Measurements from ENCODE around the gene COQ9. TPM values are rescaled to one million over a fixed set of nuclear protein-coding genes. Genes with fewer than 3 reads are reported as not detected.

Gene COQ9
- total RNA-seq, 2 experiments from 2014 or later = 7.0 to 7.6 TPM

- H3K4me3 ChIP-seq (ENCODE audit: low read length) = no peak overlapping the region
- no peak overlapping the region for H3K27ac ChIP-seq (ENCODE audit: low read depth in 1 of 2, low read length in 2 of 2)
- H3K9me3 ChIP-seq (ENCODE audit: control insufficient read depth in 1 of 2, insufficient read depth in 1 of 2, low read length in 2 of 2) = no peaks in the 10 kb centered on the region
- no peak for TF ChIP-seq CTCF (IDR thresholded peaks at IDR 0.05)
- no peak for ATAC-seq (ENCODE audit: poor library complexity)
- no peaks in the 10 kb centered on the region for H3K27me3 ChIP-seq (ENCODE audit: control insufficient read depth in 1 of 2, insufficient read depth in 2 of 2, low read length in 2 of 2)
- no peak overlapping the region for H3K27ac Mint-ChIP-seq
- no peak for DNase-seq
- peaks cover 14% of the 10 kb centered on the region for H3K4me1 Mint-ChIP-seq (ENCODE audit: low read depth)
- H3K36me3 ChIP-seq (ENCODE audit: insufficient read depth, low read length) = no peaks in the 10 kb centered on the region
- H3K36me3 Mint-ChIP-seq (ENCODE audit: low read depth) = peaks cover 3% of the 10 kb centered on the region
- H3K27me3 Mint-ChIP-seq = no peaks in the 10 kb centered on the region
- POLR2A ChIA-PET = interaction anchor here (0.8 to 2.5 kb wide), 2 partner anchors 12 to 25 kb away, joined by 3 to 8 read pairs; partner anchors contain the start of genes CIAPIN1 and COQ9
- H3K4me3 Mint-ChIP-seq = no peak overlapping the region
- intact Hi-C loops (cut with DNase I, micrococcal nuclease) = no loop called here
- no peaks in the 10 kb centered on the region for H3K9me3 Mint-ChIP-seq
- CTCF ChIA-PET = no interaction called here
- H3K4me1 ChIP-seq (ENCODE audit: insufficient read depth, low read length) = peaks cover 16% of the 10 kb centered on the region
Measured at GRCh38 chr16:57422026-57422944, 25.0 kb upstream of the COQ9 start.

GRCh38 chr16:57423152-57423551 is 24.1 kb upstream of the COQ9 start:
- CTCF ChIA-PET = no interaction called here
- POLR2A ChIA-PET = interaction anchor here (0.7 kb wide), 1 partner anchor 27 kb away, joined by 3 read pairs; no protein-coding TSS in a partner anchor
- no peak overlapping the region for H3K4me3 Mint-ChIP-seq
- Histone ChIP-seq H3K27ac (ENCODE audit: low read depth in 1 of 2, low read length in 2 of 2) (no peak overlapping the region), H3K9me3 (ENCODE audit: control insufficient read depth in 1 of 2, insufficient read depth in 1 of 2, low read length in 2 of 2) (no peaks in the 10 kb centered on the region), H3K27me3 (ENCODE audit: control insufficient read depth in 1 of 2, insufficient read depth in 2 of 2, low read length in 2 of 2) (no peaks in the 10 kb centered on the region), H3K4me3 (ENCODE audit: low read length) (no peak overlapping the region), H3K4me1 (ENCODE audit: insufficient read depth, low read length) (peaks cover 12% of the 10 kb centered on the region), H3K36me3 (ENCODE audit: insufficient read depth, low read length) (peaks cover 9% of the 10 kb centered on the region)
- DNase-seq = no peak
- no peak overlapping the region for H3K27ac Mint-ChIP-seq
- peaks cover 14% of the 10 kb centered on the region for H3K4me1 Mint-ChIP-seq (ENCODE audit: low read depth)
- H3K36me3 Mint-ChIP-seq (ENCODE audit: low read depth) = peaks cover 12% of the 10 kb centered on the region
- no peak for TF ChIP-seq CTCF (IDR thresholded peaks at IDR 0.05)
- no peaks in the 10 kb centered on the region for H3K9me3 Mint-ChIP-seq
- intact Hi-C loops (cut with DNase I, micrococcal nuclease) = no loop called here
- no peak for ATAC-seq (ENCODE audit: poor library complexity)
- no peaks in the 10 kb centered on the region for H3K27me3 Mint-ChIP-seq

GRCh38 chr16:57424583-57424982 is 22.7 kb upstream of the COQ9 start:
- POLR2A ChIA-PET = no interaction called here
- CTCF ChIA-PET = no interaction called here

More at GRCh38 chr16:57424583-57424982, 22.7 kb upstream of the COQ9 start:
- Mint-ChIP-seq H3K27ac (no peak overlapping the region), H3K4me3 (no peak overlapping the region), H3K9me3 (no peaks in the 10 kb centered on the region), H3K4me1 (ENCODE audit: low read depth) (peaks cover 2% of the 10 kb centered on the region), H3K36me3 (ENCODE audit: low read depth) (peaks cover 26% of the 10 kb centered on the region), H3K27me3 (no peaks in the 10 kb centered on the region)
- Histone ChIP-seq H3K27me3 (ENCODE audit: control insufficient read depth in 1 of 2, insufficient read depth in 2 of 2, low read length in 2 of 2) (no peaks in the 10 kb centered on the region), H3K27ac (ENCODE audit: low read depth in 1 of 2, low read length in 2 of 2) (no peak overlapping the region), H3K36me3 (ENCODE audit: insufficient read depth, low read length) (peaks cover 21% of the 10 kb centered on the region), H3K4me3 (ENCODE audit: low read length) (no peak overlapping the region), H3K4me1 (ENCODE audit: insufficient read depth, low read length) (no peaks in the 10 kb centered on the region), H3K9me3 (ENCODE audit: control insufficient read depth in 1 of 2, insufficient read depth in 1 of 2, low read length in 2 of 2) (no peaks in the 10 kb centered on the region)
- intact Hi-C loops (cut with DNase I, micrococcal nuclease) = no loop called here
- ATAC-seq (ENCODE audit: poor library complexity) = no peak
- DNase-seq = no peak
- no peak for TF ChIP-seq CTCF (IDR thresholded peaks at IDR 0.05)
